ENCODE results near the gene KRT34. TPM values are rescaled to one million over a fixed set of nuclear protein-coding genes. Genes with fewer than 3 reads are reported as not detected.

Gene KRT34
- total RNA-seq, 1 experiment from 2014 or later, result not detected

- CTCF ChIA-PET, result no interaction called here
- TF ChIP-seq CTCF (IDR thresholded peaks at IDR 0.05; ENCODE audit: unreplicated experiment), result no peak
- H3K9me3 Mint-ChIP-seq (ENCODE audit: low read depth, unreplicated experiment), result no peaks in the 10 kb centered on the region
- BruUV-seq (replicated peaks), result no TSS peak
- peaks cover 41% of the 10 kb centered on the region for H3K4me1 Mint-ChIP-seq (ENCODE audit: low read depth, unreplicated experiment)
- DNase-seq, result no peak
- no peak overlapping the region for H3K4me3 Mint-ChIP-seq (ENCODE audit: low read depth, unreplicated experiment)
- no peaks in the 10 kb centered on the region for H3K27me3 Mint-ChIP-seq (ENCODE audit: unreplicated experiment)
- H3K36me3 Mint-ChIP-seq (ENCODE audit: insufficient read depth, unreplicated experiment), result peaks cover 10% of the 10 kb centered on the region
- H3K27ac Mint-ChIP-seq (ENCODE audit: unreplicated experiment), result no peak overlapping the region
- intact Hi-C loops (cut with micrococcal nuclease; ENCODE audit: unreplicated experiment), result no loop called here
Observed at GRCh38 chr17:41421617-41422016, 39.5 kb upstream of the KRT34 start.

GRCh38 chr17:41421116-41421515 lies 39.0 kb upstream of the KRT34 start:
- CTCF ChIA-PET, result no interaction called here
- H3K4me3 Mint-ChIP-seq (ENCODE audit: low read depth, unreplicated experiment), result no peak overlapping the region

GRCh38 chr17:41420134-41420533 lies 38.0 kb upstream of the KRT34 start:
- TF ChIP-seq CTCF (IDR thresholded peaks at IDR 0.05; ENCODE audit: unreplicated experiment), result no peak
- Mint-ChIP-seq H3K36me3 (ENCODE audit: insufficient read depth, unreplicated experiment) (peaks cover 10% of the 10 kb centered on the region), H3K27me3 (ENCODE audit: unreplicated experiment) (no peaks in the 10 kb centered on the region), H3K27ac (ENCODE audit: unreplicated experiment) (no peak overlapping the region), H3K4me1 (ENCODE audit: low read depth, unreplicated experiment) (peaks cover 56% of the 10 kb centered on the region), H3K4me3 (ENCODE audit: low read depth, unreplicated experiment) (no peak overlapping the region), H3K9me3 (ENCODE audit: low read depth, unreplicated experiment) (no peaks in the 10 kb centered on the region)
- no peak for DNase-seq
- no TSS peak for BruUV-seq (replicated peaks)
- CTCF ChIA-PET, result no interaction called here
- intact Hi-C loops (cut with micrococcal nuclease; ENCODE audit: unreplicated experiment), result no loop called here

More at GRCh38 chr17:41421116-41421515, 39.0 kb upstream of the KRT34 start:
- H3K4me1 Mint-ChIP-seq (ENCODE audit: low read depth, unreplicated experiment), result peaks cover 46% of the 10 kb centered on the region
- no peak overlapping the region for H3K27ac Mint-ChIP-seq (ENCODE audit: unreplicated experiment)
- TF ChIP-seq CTCF (IDR thresholded peaks at IDR 0.05; ENCODE audit: unreplicated experiment), result no peak
- no peaks in the 10 kb centered on the region for H3K9me3 Mint-ChIP-seq (ENCODE audit: low read depth, unreplicated experiment)
- DNase-seq, result no peak
- H3K27me3 Mint-ChIP-seq (ENCODE audit: unreplicated experiment), result no peaks in the 10 kb centered on the region
- BruUV-seq (replicated peaks), result no TSS peak
- intact Hi-C loops (cut with micrococcal nuclease; ENCODE audit: unreplicated experiment), result no loop called here
- peaks cover 10% of the 10 kb centered on the region for H3K36me3 Mint-ChIP-seq (ENCODE audit: insufficient read depth, unreplicated experiment)

GRCh38 chr17:41419716-41420115 lies 37.6 kb upstream of the KRT34 start:
- H3K4me1 Mint-ChIP-seq (ENCODE audit: low read depth, unreplicated experiment), result peaks cover 57% of the 10 kb centered on the region
- no peaks in the 10 kb centered on the region for H3K9me3 Mint-ChIP-seq (ENCODE audit: low read depth, unreplicated experiment)
- CTCF ChIA-PET, result no interaction called here
- intact Hi-C loops (cut with micrococcal nuclease; ENCODE audit: unreplicated experiment), result loop anchor here (5.0 to 10.0 kb wide), 3 partner anchors 75 to 245 kb away; no protein-coding TSS in a partner anchor
- H3K36me3 Mint-ChIP-seq (ENCODE audit: insufficient read depth, unreplicated experiment), result peaks cover 10% of the 10 kb centered on the region
- H3K27me3 Mint-ChIP-seq (ENCODE audit: unreplicated experiment), result no peaks in the 10 kb centered on the region
- no peak overlapping the region for H3K4me3 Mint-ChIP-seq (ENCODE audit: low read depth, unreplicated experiment)
- DNase-seq, result no peak
- no TSS peak for BruUV-seq (replicated peaks)
- H3K27ac Mint-ChIP-seq (ENCODE audit: unreplicated experiment), result no peak overlapping the region
- no peak for TF ChIP-seq CTCF (IDR thresholded peaks at IDR 0.05; ENCODE audit: unreplicated experiment)

Measured in Calu3 (cell line).